ENCODE measurements around the gene PGPEP1.

- TF ChIP-seq ELF4 (IDR thresholded peaks at IDR 0.05) (no peak), FOXA1 (IDR thresholded peaks at IDR 0.05) (no peak), L3MBTL2 (conservative IDR thresholded peaks at IDR 0.05) (no peak), SP1 (IDR thresholded peaks at IDR 0.05) (no peak)
Measured at GRCh38 chr19:18298601-18299000, 41.8 kb upstream of the PGPEP1 start.

Measured in HEK293T (cell line).